ENCODE measurements around the gene PTGFRN.

The PTGFRN gene

GRCh38 chr1:117038236-117038635 lies 128.5 kb downstream of the PTGFRN start:
- FAIRE-seq = no peak

Measured in A204.1 (cell line).